Testis (tissue), 3 donors: ENCODE measurements around the gene LLGL2. TPM values are rescaled to one million over a fixed set of nuclear protein-coding genes. Genes with fewer than 3 reads are reported as not detected.

ENCODE experiments used
- DNase-seq: peaks from one replicate; pipeline ENCODE4 v3.0.0-alpha.2; 2019
- H3K27ac ChIP-seq, 2 donors: fragments of 200-600 bp; sonication (generic); one replicate each; pipeline ENCODE4 v1.5.1; 2019
- H3K27me3 ChIP-seq: fragments of 200-600 bp; sonication (generic); one replicate; pipeline ENCODE4 v1.5.1; 2019
- H3K36me3 ChIP-seq: fragments of 200-600 bp; sonication (generic); one replicate; pipeline ENCODE4 v1.5.1; 2017; ENCODE audit warnings: low read depth; ENCODE audit errors: missing control alignments
- H3K4me1 ChIP-seq: fragments of 200-600 bp; sonication (generic); one replicate; pipeline ENCODE4 v1.5.1; 2019
- H3K4me3 ChIP-seq, 2 donors: fragments of 200-600 bp; sonication (generic); one replicate each; pipeline ENCODE4 v1.5.1; 2017 to 2019
- H3K9me3 ChIP-seq: fragments of 200-600 bp; sonication (generic); one replicate; pipeline ENCODE4 v1.5.1; 2017
- POLR2A ChIP-seq: fragments of 450-650 bp; IDR thresholded peaks from one replicate; pipeline ENCODE4 v1.6.1; 2017; ENCODE audit warnings: antibody characterized with exemption, mild to moderate bottlenecking, moderate library complexity
- WGBS, 2 donors: methylation state at CpG; one replicate each; pipeline ENCODE4 v1.1.5; 2018; 5-methylcytosine and 5-hydroxymethylcytosine counted together
- intact Hi-C: fragments of 100-400 bp; cut with DNase I; formaldehyde crosslinking; loops from one replicate; pipeline ENCODE4 v1.15.1; 2023; ENCODE audit warnings: low total_unique reads
- polyA plus RNA-seq: library from polyadenylated mRNA; stranded (reverse); fragments of 350-450 nt; fragmentation: Illumina TruSeq; extraction: RNeasy Lipid Tissue Mini Kit (QIAGEN cat#74804); gene quantifications from one replicate; pipeline ENCODE4 v1.2.3, GENCODE V29; 2014; ENCODE audit warnings: low read depth, low replicate concordance; ENCODE audit not compliant: insufficient read depth
- total RNA-seq, 2 donors: library from RNA; depleted of rRNA; stranded (reverse); fragments of >200 nt; gene quantifications; one replicate each; pipeline ENCODE4 v1.2.3, GENCODE V29; 2016
- TF ChIP-seq, protein P1 (sequence below), 3 experiments: fragments of 450-650 bp in 2 of 3; fragments of 200-600 bp in 1 of 3; sonication (generic) in 1 of 3; IDR thresholded peaks; one replicate each; pipeline ENCODE4 v1.5.1; 2016 to 2019; ENCODE audit warnings: antibody characterized with exemption in 3 of 3, mild to moderate bottlenecking in 2 of 3, moderate library complexity in 1 of 3

Gene LLGL2
- total and polyA plus RNA-seq, 3 donors from 2014 or later: 20.6 to 34.3 (median 22.9) TPM

DNA sequence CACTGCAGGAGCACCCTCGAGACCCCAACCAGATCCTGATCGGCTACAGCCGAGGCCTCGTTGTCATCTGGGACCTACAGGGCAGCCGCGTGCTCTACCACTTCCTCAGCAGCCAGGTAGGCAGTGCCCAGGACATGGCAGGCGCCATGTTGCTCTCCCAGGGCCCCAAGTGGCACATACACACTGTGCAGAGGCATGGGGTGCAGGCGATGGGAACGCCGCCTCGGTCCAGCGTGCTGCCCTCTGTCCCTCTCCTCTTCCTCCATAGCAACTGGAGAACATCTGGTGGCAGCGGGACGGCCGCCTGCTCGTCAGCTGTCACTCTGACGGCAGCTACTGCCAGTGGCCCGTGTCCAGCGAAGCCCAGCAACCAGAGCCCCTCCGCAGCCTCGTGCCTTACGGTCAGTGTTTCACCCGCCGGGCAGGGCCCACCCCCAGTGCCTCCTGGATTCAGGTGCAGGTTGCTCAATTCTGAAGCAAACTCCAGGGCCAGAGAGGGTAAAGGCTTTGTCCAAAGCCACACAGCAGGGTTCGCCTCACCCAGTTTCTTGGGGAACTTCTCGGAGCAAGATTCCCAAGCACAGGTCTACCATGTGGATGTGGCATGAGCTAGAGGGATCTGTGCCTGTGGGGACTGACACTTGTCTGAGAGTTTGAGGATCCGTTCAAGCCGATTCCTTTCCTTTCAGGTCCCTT is 37.7 kb downstream of the LLGL2 start:
- intact Hi-C loops: no loop called here
- 89 to 95% methylated on average over 20 to 28 of the region's 28 CpGs for WGBS, 2 donors
- Histone ChIP-seq H3K27ac (no peak overlapping the region), H3K9me3 (no peaks in the 10 kb centered on the region), H3K36me3 (no peaks in the 10 kb centered on the region), H3K4me3 (no peak overlapping the region), H3K4me1 (peaks cover 4% of the 10 kb centered on the region), H3K27me3 (no peaks in the 10 kb centered on the region)
- no peak for DNase-seq
- no peak for TF ChIP-seq POLR2A
- TF ChIP-seq, protein P1, sequence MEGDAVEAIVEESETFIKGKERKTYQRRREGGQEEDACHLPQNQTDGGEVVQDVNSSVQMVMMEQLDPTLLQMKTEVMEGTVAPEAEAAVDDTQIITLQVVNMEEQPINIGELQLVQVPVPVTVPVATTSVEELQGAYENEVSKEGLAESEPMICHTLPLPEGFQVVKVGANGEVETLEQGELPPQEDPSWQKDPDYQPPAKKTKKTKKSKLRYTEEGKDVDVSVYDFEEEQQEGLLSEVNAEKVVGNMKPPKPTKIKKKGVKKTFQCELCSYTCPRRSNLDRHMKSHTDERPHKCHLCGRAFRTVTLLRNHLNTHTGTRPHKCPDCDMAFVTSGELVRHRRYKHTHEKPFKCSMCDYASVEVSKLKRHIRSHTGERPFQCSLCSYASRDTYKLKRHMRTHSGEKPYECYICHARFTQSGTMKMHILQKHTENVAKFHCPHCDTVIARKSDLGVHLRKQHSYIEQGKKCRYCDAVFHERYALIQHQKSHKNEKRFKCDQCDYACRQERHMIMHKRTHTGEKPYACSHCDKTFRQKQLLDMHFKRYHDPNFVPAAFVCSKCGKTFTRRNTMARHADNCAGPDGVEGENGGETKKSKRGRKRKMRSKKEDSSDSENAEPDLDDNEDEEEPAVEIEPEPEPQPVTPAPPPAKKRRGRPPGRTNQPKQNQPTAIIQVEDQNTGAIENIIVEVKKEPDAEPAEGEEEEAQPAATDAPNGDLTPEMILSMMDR (IDR thresholded peaks at IDR 0.05): no peak

DNA sequence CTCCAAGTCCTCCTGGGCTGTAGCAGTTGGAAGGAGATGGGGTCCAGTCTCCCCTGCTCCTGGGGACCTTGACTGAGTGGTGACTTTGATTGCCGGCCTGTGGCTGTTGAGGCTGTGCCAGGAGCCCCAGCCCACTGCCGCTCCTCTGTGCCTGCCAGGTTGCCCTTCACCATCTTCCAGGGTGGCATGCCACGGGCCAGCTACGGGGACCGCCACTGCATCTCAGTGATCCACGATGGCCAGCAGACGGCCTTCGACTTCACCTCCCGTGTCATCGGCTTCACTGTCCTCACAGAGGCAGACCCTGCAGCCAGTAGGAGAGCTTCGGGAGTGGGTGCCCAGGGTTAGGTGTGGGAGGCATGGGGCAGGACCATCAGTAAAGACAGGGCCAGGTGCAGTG is 38.7 kb downstream of the LLGL2 start:
- intact Hi-C loops: no loop called here
- no peak for TF ChIP-seq POLR2A
- TF ChIP-seq, protein P1 (IDR thresholded peaks at IDR 0.05): no peak
- DNase-seq: no peak

DNA sequence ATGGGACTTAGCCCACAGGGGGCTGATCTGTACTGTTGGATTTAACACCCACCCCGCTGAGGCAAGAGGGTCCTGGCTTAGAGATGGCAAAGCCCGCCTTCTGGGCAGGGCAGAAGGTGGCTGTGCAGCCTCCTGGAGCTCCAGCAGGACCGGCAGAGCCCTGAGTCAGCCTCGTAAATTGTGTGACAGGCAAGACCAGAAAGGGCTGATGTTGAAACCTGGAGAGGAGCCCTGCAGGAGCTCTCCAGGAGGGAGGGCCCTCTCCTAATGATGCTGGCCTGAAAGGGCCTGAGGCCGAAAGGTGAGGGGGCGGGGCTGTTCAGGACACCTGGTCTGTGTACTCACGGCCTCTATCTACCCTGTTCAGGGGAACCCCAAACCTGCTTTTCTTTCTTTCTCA is 39.6 kb downstream of the LLGL2 start:
- Histone ChIP-seq H3K36me3 (no peaks in the 10 kb centered on the region), H3K4me3 (no peak overlapping the region), H3K9me3 (no peaks in the 10 kb centered on the region), H3K27me3 (no peaks in the 10 kb centered on the region), H3K4me1 (peaks cover 4% of the 10 kb centered on the region), H3K27ac (no peak overlapping the region)
- intact Hi-C loops: no loop called here
- DNase-seq: no peak
- TF ChIP-seq, protein P1 (IDR thresholded peaks at IDR 0.05): no peak
- TF ChIP-seq POLR2A: no peak
- WGBS, 2 donors: 84 to 97% methylated on average over 6 to 7 of the region's 7 CpGs

More for the DNA sequence above, 38.7 kb downstream of the LLGL2 start:
- Histone ChIP-seq H3K27me3 (no peaks in the 10 kb centered on the region), H3K27ac (no peak overlapping the region), H3K4me1 (peaks cover 4% of the 10 kb centered on the region), H3K4me3 (no peak overlapping the region), H3K9me3 (no peaks in the 10 kb centered on the region), H3K36me3 (no peaks in the 10 kb centered on the region)
- WGBS, 2 donors: 95 to 98% methylated on average over 9 to 11 of the region's 11 CpGs

DNA sequence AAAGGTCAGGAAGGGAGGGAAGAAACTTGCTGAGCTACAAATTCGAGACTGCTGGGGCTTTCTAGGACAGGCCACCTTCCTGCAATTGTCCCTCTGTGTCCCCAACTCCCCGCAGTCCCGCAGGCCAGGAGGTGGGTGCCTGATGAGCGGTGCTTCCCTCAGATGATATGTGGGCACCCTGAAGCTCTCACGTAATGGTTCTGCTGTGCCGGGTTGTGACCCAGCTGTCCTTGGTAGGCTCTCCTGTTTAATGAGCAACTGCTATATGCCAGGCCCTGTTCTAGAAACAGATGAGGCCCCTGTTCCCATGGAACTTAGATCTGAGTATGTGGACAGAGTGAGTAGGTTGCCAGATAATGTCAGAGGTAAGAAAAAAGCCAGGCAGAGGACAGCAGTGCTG is 40.1 kb downstream of the LLGL2 start:
- peaks cover 4% of the 10 kb centered on the region for H3K4me1 ChIP-seq
- no peak overlapping the region for H3K27ac ChIP-seq
- intact Hi-C loops: no loop called here
- WGBS, 2 donors: 78 to 90% methylated on average over 5 to 6 of the region's 6 CpGs
- no peak for TF ChIP-seq POLR2A
- no peaks in the 10 kb centered on the region for H3K9me3 ChIP-seq
- no peak overlapping the region for H3K4me3 ChIP-seq
- no peaks in the 10 kb centered on the region for H3K27me3 ChIP-seq
- H3K36me3 ChIP-seq: no peaks in the 10 kb centered on the region
- no peak for DNase-seq

DNA sequence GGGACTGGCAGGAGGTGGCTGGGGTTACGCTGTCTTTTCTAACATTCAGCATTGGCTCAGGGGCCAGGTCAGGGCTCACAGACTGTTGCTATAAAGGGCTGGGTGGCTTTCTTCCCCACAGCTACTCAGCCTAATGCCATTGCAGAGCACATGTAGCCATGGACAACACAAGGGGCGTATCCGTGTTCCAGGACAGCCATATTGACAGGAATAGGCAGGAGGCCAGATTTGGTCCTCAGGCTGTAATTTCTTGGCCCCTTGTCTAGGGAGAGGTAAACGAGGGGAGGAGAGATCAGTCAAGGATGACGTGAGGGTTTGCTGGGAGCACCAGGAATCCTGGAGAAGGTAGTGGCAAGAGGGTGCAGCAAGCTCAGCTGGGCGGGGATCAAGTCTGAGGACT is 40.9 kb downstream of the LLGL2 start:
- no peak for DNase-seq
- no peak for TF ChIP-seq POLR2A
- TF ChIP-seq, protein P1 (IDR thresholded peaks at IDR 0.05): no peak
- Histone ChIP-seq H3K36me3 (no peaks in the 10 kb centered on the region), H3K9me3 (no peaks in the 10 kb centered on the region), H3K4me3 (no peak overlapping the region), H3K27me3 (no peaks in the 10 kb centered on the region), H3K4me1 (peaks cover 4% of the 10 kb centered on the region), H3K27ac (no peak overlapping the region)
- intact Hi-C loops: no loop called here
- WGBS, 2 donors: 91 to 96% methylated on average over 6 of the region's 6 CpGs
